GM19025 (cell line): ENCODE results near the gene CCS.
"Not testable (repeated sequence)": the region's sequence is repeated elsewhere in the genome, so short reads cannot be mapped to it uniquely, and the experiment has no call there.

Experiments used
- ATAC-seq: cut with Tn5 transposase; IDR thresholded peaks from one replicate; pipeline ENCODE4 v1.9.1; 2021; ENCODE audit warnings: mild to moderate bottlenecking, low read depth, moderate library complexity; ENCODE audit not compliant: unreplicated experiment

CCS gene

GRCh38 chr11:66559866-66560676 lies 32.9 kb upstream of the CCS start:
- no peak for ATAC-seq

GRCh38 chr11:66561178-66561974 lies 31.6 kb upstream of the CCS start:
- ATAC-seq: no peak

GRCh38 chr11:66561975-66562248 lies 31.1 kb upstream of the CCS start:
- no peak for ATAC-seq

GRCh38 chr11:66562275-66562674 lies 30.7 kb upstream of the CCS start:
- ATAC-seq: no peak

- no peak for ATAC-seq
Measured at GRCh38 chr11:66562907-66563583, 29.9 kb upstream of the CCS start.

GRCh38 chr11:66563832-66564231 lies 29.2 kb upstream of the CCS start:
- no peak for ATAC-seq

- no peak for ATAC-seq
Measured at GRCh38 chr11:66564538-66564937, 28.4 kb upstream of the CCS start.

- no peak for ATAC-seq
Measured at GRCh38 chr11:66564984-66565383, 28.0 kb upstream of the CCS start.

- no peak for ATAC-seq
Measured at GRCh38 chr11:66566221-66566620, 26.8 kb upstream of the CCS start.

- ATAC-seq: no peak
Measured at GRCh38 chr11:66567787-66568123, 25.2 kb upstream of the CCS start.

GRCh38 chr11:66568124-66568916 lies 24.7 kb upstream of the CCS start, which contains the start of gene CTSF:
CTSF (minus strand) TSS chr11:66568606; CDS start chr11:66568486, 120 bp downstream.
- no peak for ATAC-seq

- no peak for ATAC-seq
Measured at GRCh38 chr11:66569076-66569475, 23.9 kb upstream of the CCS start.

- ATAC-seq: no peak
Measured at GRCh38 chr11:66570079-66570849, 22.7 kb upstream of the CCS start.

- no peak for ATAC-seq
Measured at GRCh38 chr11:66570850-66571180, 22.2 kb upstream of the CCS start.

GRCh38 chr11:66579017-66579606 lies 13.9 kb upstream of the CCS start:
- ATAC-seq: no peak

GRCh38 chr11:66580803-66581202 lies 12.2 kb upstream of the CCS start:
- ATAC-seq: no peak

GRCh38 chr11:66581261-66581660 lies 11.7 kb upstream of the CCS start:
- no peak for ATAC-seq

GRCh38 chr11:66582565-66583147 lies 10.3 kb upstream of the CCS start:
- ATAC-seq: not testable (repeated sequence)

GRCh38 chr11:66585447-66585846 lies 7.5 kb upstream of the CCS start:
- not testable (repeated sequence) for ATAC-seq
